HepG2 (cell line): ENCODE data around the gene ATP6V0E2. TPM values are rescaled to one million over a fixed set of nuclear protein-coding genes. Genes with fewer than 3 reads are reported as not detected.

Experiments
- ATAC-seq: fragments of 200-7000 bp; cut with Tn5 transposase; 3 replicates; pipeline ENCODE4 v1.9.1; 2020; ENCODE audit warnings: mild to moderate bottlenecking, moderate library complexity
- BruUV-seq: library from RNA; stranded (reverse); fragments of 400-500 nt; replicated peaks from 2 replicates; lab custom pipeline; 2021; lab: Mats Ljungman, UMichigan
- CTCF ChIA-PET: fragments of 300-600 bp; formaldehyde crosslinking; extraction: SDS; loops from one replicate; lab custom pipeline; 2021; ENCODE audit warnings: low total read pairs, inconsistent platforms, low intra/inter-chr PET ratio; lab: Yijun Ruan, JAX
- POLR2A ChIA-PET: fragments of 350-600 bp; sonication (Branson Sonifier 250); formaldehyde crosslinking; loops from one replicate; lab custom pipeline; 2020; ENCODE audit warnings: antibody characterized with exemption, inconsistent platforms; lab: Yijun Ruan, JAX
- DNase-seq: peaks from one replicate; pipeline ENCODE4 v3.0.0-alpha.2; 2015; ENCODE audit warnings: low spot score
- FAIRE-seq: peaks from 3 replicates; lab custom pipeline; 2011; peaks lifted over from hg19 to GRCh38; lab: Jason Lieb, UNC
- H2AFZ ChIP-seq: one replicate; pipeline ENCODE4 v1.6.1; 2011; ENCODE audit warnings: low read length, inconsistent platforms
- H3K27ac ChIP-seq: fragments of 300-600 bp; 3 replicates; pipeline ENCODE4 v1.8.0; 2011; ENCODE audit warnings: mixed run types, mild to moderate bottlenecking, mixed read lengths, low read length, inconsistent platforms; ENCODE audit not compliant: insufficient read depth; ENCODE audit errors: extremely low read length
- H3K27me3 ChIP-seq, 2 experiments: fragments of 200-600 bp in 1 of 2; 2 replicates in 1 of 2; 3 replicates in 1 of 2; pipeline versions ENCODE4 v1.6.0 to v1.8.0; 2011; ENCODE audit warnings: low read length in 2 of 2, mild to moderate bottlenecking in 2 of 2, moderate library complexity in 2 of 2, inconsistent platforms in 1 of 2; ENCODE audit not compliant: insufficient read depth in 2 of 2, control insufficient read depth in 1 of 2
- H3K36me3 ChIP-seq, 2 experiments: fragments of 200-600 bp in 1 of 2; replicated peaks in 1 of 2; 2 replicates in 1 of 2; 3 replicates in 1 of 2; pipeline versions ENCODE4 v1.5.1 to v1.8.0; 2011; ENCODE audit warnings: low read length in 2 of 2, inconsistent platforms in 1 of 2; ENCODE audit not compliant: insufficient read depth in 2 of 2, control insufficient read depth in 1 of 2
- H3K4me1 ChIP-seq: 2 replicates; pipeline ENCODE4 v1.5.1; 2012; ENCODE audit warnings: low read length, inconsistent platforms; ENCODE audit not compliant: insufficient read depth
- H3K4me2 ChIP-seq: 2 replicates; pipeline ENCODE4 v1.6.0; 2011; ENCODE audit warnings: low read depth, low read length, inconsistent platforms
- H3K4me3 ChIP-seq, 3 experiments: fragments of 200-600 bp in 1 of 3; sonication (generic), shearing (Covaris generic) in 1 of 3; replicated peaks in 1 of 3; 2 replicates each; pipeline ENCODE4 v1.5.1; 2011 to 2016; ENCODE audit warnings: low read length in 3 of 3, inconsistent platforms in 2 of 3, low read depth in 2 of 3, mild to moderate bottlenecking in 2 of 3, control low read depth in 1 of 3, mixed read lengths in 1 of 3; ENCODE audit not compliant: insufficient read depth in 1 of 3
- H3K79me2 ChIP-seq: one replicate; pipeline ENCODE4 v1.6.1; 2011; ENCODE audit warnings: low read length, inconsistent platforms; ENCODE audit not compliant: insufficient read depth
- H3K9ac ChIP-seq: 2 replicates; pipeline ENCODE4 v1.6.0; 2011; ENCODE audit warnings: mild to moderate bottlenecking, low read depth, low read length, inconsistent platforms; ENCODE audit not compliant: insufficient read depth
- H3K9me3 ChIP-seq: 2 replicates; pipeline ENCODE4 v1.5.1; 2012; ENCODE audit warnings: mild to moderate bottlenecking, low read length
- H4K20me1 ChIP-seq: 2 replicates; pipeline ENCODE4 v1.6.0; 2011; ENCODE audit warnings: inconsistent platforms, mild to moderate bottlenecking, low read length, moderate library complexity; ENCODE audit not compliant: insufficient read depth
- ARHGAP35 ChIP-seq: sonication (generic); formaldehyde crosslinking; IDR thresholded peaks from 2 replicates; pipeline ENCODE4 v1.9.0; 2022; ENCODE audit warnings: mild to moderate bottlenecking, inconsistent platforms, moderate library complexity, missing genetic modification reagents, borderline replicate concordance
- E2F2 ChIP-seq: sonication (generic); formaldehyde crosslinking; IDR thresholded peaks from 2 replicates; pipeline ENCODE4 v1.4.0; 2020; ENCODE audit warnings: missing genetic modification reagents, borderline replicate concordance
- ELF3 ChIP-seq: IDR thresholded peaks from 2 replicates; pipeline ENCODE4 v1.6.1; 2016; ENCODE audit warnings: missing genetic modification reagents, missing compliant biosample characterization
- ETS1 ChIP-seq: sonication (generic); formaldehyde crosslinking; IDR thresholded peaks from 2 replicates; pipeline ENCODE4 v1.4.0; 2020; ENCODE audit warnings: missing genetic modification reagents
- KLF9 ChIP-seq: IDR thresholded peaks from 2 replicates; pipeline ENCODE4 v1.6.1; 2016; ENCODE audit warnings: low read depth
- MEF2D ChIP-seq: sonication (generic); formaldehyde crosslinking; IDR thresholded peaks from 2 replicates; pipeline ENCODE4 v1.5.1; 2020; ENCODE audit warnings: mild to moderate bottlenecking, missing genetic modification reagents
- PTBP1 ChIP-seq: fragments of 200-400 bp; formaldehyde crosslinking; IDR thresholded peaks from 2 replicates; pipeline ENCODE4 v1.6.1; 2018; ENCODE audit warnings: low read length, low read depth; ENCODE audit not compliant: poor library complexity, severe bottlenecking
- RFXAP ChIP-seq: sonication (generic); formaldehyde crosslinking; IDR thresholded peaks from 2 replicates; pipeline ENCODE4 v1.4.0; 2020; ENCODE audit warnings: missing genetic modification reagents, borderline replicate concordance
- TCF7 ChIP-seq: sonication (generic); IDR thresholded peaks from 2 replicates; pipeline ENCODE4 v1.6.1; 2016; ENCODE audit warnings: antibody characterized with exemption, low read depth
- TEAD3 ChIP-seq: optimal IDR thresholded peaks from 2 replicates; pipeline ENCODE3; 2016; ENCODE audit warnings: borderline replicate concordance
- ZBTB42 ChIP-seq: sonication (generic); formaldehyde crosslinking; IDR thresholded peaks from 2 replicates; pipeline ENCODE4 v1.5.0; 2020; ENCODE audit warnings: mild to moderate bottlenecking, missing genetic modification reagents
- ZNF251 ChIP-seq: sonication (generic); formaldehyde crosslinking; IDR thresholded peaks from 2 replicates; pipeline ENCODE4 v1.9.0; 2021; ENCODE audit warnings: mild to moderate bottlenecking, missing genetic modification reagents
- ZNF607 ChIP-seq: sonication (generic); formaldehyde crosslinking; IDR thresholded peaks from 2 replicates; pipeline ENCODE4 v1.5.1; 2020; ENCODE audit warnings: missing genetic modification reagents, mild to moderate bottlenecking, borderline replicate concordance
- ZNF614 ChIP-seq: IDR thresholded peaks from 2 replicates; pipeline ENCODE4 v1.6.1; 2018; ENCODE audit warnings: missing biosample characterization, missing genetic modification reagents, inconsistent platforms, borderline replicate concordance
- ZNF776 ChIP-seq: sonication (generic); formaldehyde crosslinking; IDR thresholded peaks from 2 replicates; pipeline ENCODE4 v1.4.0; 2020; ENCODE audit warnings: mild to moderate bottlenecking, missing genetic modification reagents
- WGBS: methylation state at CpG from one replicate; pipeline ENCODE4 v1.1.6; 2017; ENCODE audit warnings: low lambda C conversion rate; 5-methylcytosine and 5-hydroxymethylcytosine counted together
- in situ Hi-C: cut with HindIII; loops from 2 replicates; pipeline ENCODE4 v1.10.0; 2017; ENCODE audit warnings: low pct_unique_long_range_greater_than_20kb; ENCODE audit not compliant: extremely low pct_ligation_motif_present
- intact Hi-C: fragments of 100-400 bp; cut with micrococcal nuclease; formaldehyde crosslinking; loops from one replicate; pipeline ENCODE4 v1.10.0; 2022; ENCODE audit not compliant: unreplicated experiment
- polyA plus RNA-seq, 8 experiments: library from polyadenylated mRNA; depleted of rRNA in 3 of 8; stranded (reverse) in 7 of 8; unstranded in 1 of 8; fragments of >200 nt; fragmentation: Illumina TruSeq in 4 of 8; extraction: Trizol in 4 of 8; gene quantifications; 2 replicates each; pipeline versions ENCODE4 v1.2.1 to v1.2.3, GENCODE V29; 2011 to 2016; ENCODE audit warnings: low read depth in 4 of 8, missing spikeins in 1 of 8, mixed read lengths in 1 of 8; ENCODE audit not compliant: insufficient read depth in 1 of 8
- total RNA-seq, 5 experiments: library from RNA; depleted of rRNA; stranded (reverse); fragments of >200 nt; fragmentation: Illumina TruSeq; extraction: Trizol; gene quantifications; 2 replicates each; pipeline ENCODE4 v1.2.3, GENCODE V29; 2016; ENCODE audit warnings: low read depth in 1 of 5

ATP6V0E2 gene
- total and polyA plus RNA-seq, 2 of the 13 experiments (the other 11 are each of a cell fraction or from before 2014, with no cell fraction given), result 36.8 to 203 TPM

- Histone ChIP-seq H3K27me3 (no peaks in the 10 kb centered on the region), H3K9me3 (no peaks in the 10 kb centered on the region), H3K27ac (no peak overlapping the region), H3K4me2 (no peak overlapping the region), H3K79me2 (no peaks in the 10 kb centered on the region), H3K9ac (no peak overlapping the region), H3K4me3 (no peak overlapping the region), H3K36me3 (no peaks in the 10 kb centered on the region), H2AFZ (no peak overlapping the region), H3K4me1 (peaks cover 19% of the 10 kb centered on the region), H4K20me1 (no peaks in the 10 kb centered on the region)
- intact Hi-C loops, result no loop called here
- ChIA-PET CTCF (no interaction called here), POLR2A (no interaction called here)
- BruUV-seq, result no TSS peak
- DNase-seq, result no peak
- no peak for FAIRE-seq
- in situ Hi-C loops, result loop anchor here (25.0 kb wide), 1 partner anchor 167 kb away; no protein-coding TSS in a partner anchor
- no peak for ATAC-seq
- 87% methylated on average over 6 of the region's 6 CpGs for WGBS
- TF ChIP-seq ELF3 (no peak), ZNF776 (CRISPR knock-in tag) (no peak), ZNF607 (no peak), MEF2D (no peak), TEAD3 (CRISPR knock-in tag) (no peak), ETS1 (CRISPR knock-in tag) (no peak), ZNF614 (CRISPR knock-in tag) (no peak), PTBP1 (no peak), KLF9 (CRISPR knock-in tag) (no peak), TCF7 (no peak), ZNF251 (CRISPR knock-in tag) (no peak), RFXAP (CRISPR knock-in tag) (no peak), ZBTB42 (CRISPR knock-in tag) (no peak), ARHGAP35 (no peak), E2F2 (CRISPR knock-in tag) (no peak)
These were observed 3.9 kb upstream of the ATP6V0E2 start for GRCh38 chr7:149869867-149870266.
